GM18498 (cell line): ENCODE results near the gene FAM53A.
"Not testable (repeated sequence)": the region's sequence is repeated elsewhere in the genome, so short reads cannot be mapped to it uniquely, and the experiment has no call there.

Experiments used
- ATAC-seq: cut with Tn5 transposase; IDR thresholded peaks from one replicate; pipeline ENCODE4 v1.9.1; 2021; ENCODE audit warnings: mild to moderate bottlenecking, moderate library complexity; ENCODE audit not compliant: unreplicated experiment

The FAM53A gene

GRCh38 chr4:1686440-1687036, 2.4 kb upstream of the FAM53A start:
- ATAC-seq, result no peak

GRCh38 chr4:1685235-1686150, 1.4 kb upstream of the FAM53A start:
- no peak for ATAC-seq

GRCh38 chr4:1684506-1685234, 557 bp upstream of the FAM53A start:
- ATAC-seq, result no peak

GRCh38 chr4:1683261-1683735, 815 bp downstream of the FAM53A start:
- ATAC-seq, result no peak

GRCh38 chr4:1682860-1683259, 1.3 kb downstream of the FAM53A start:
- no peak for ATAC-seq

GRCh38 chr4:1678244-1678643, 5.9 kb downstream of the FAM53A start:
- no peak for ATAC-seq

GRCh38 chr4:1676605-1677525, 7.2 kb downstream of the FAM53A start:
- no peak for ATAC-seq

- ATAC-seq, result no peak
These were observed 8.3 kb downstream of the FAM53A start for GRCh38 chr4:1675802-1676137.

GRCh38 chr4:1675136-1675801, 8.8 kb downstream of the FAM53A start:
- no peak for ATAC-seq

- no peak for ATAC-seq
These were observed 9.4 kb downstream of the FAM53A start for GRCh38 chr4:1674682-1675081.

- no peak for ATAC-seq
These were observed 10.4 kb downstream of the FAM53A start for GRCh38 chr4:1673671-1674070.

- not testable (repeated sequence) for ATAC-seq
These were observed 13.1 kb downstream of the FAM53A start for GRCh38 chr4:1671011-1671410.

GRCh38 chr4:1670279-1670678, 13.8 kb downstream of the FAM53A start:
- no peak for ATAC-seq

- no peak for ATAC-seq
These were observed 14.3 kb downstream of the FAM53A start for GRCh38 chr4:1669850-1670249.

- ATAC-seq, result no peak
These were observed 14.8 kb downstream of the FAM53A start for GRCh38 chr4:1669270-1669669.

GRCh38 chr4:1668488-1668840, 15.6 kb downstream of the FAM53A start:
- no peak for ATAC-seq

- no peak for ATAC-seq
These were observed 16.8 kb downstream of the FAM53A start for GRCh38 chr4:1667273-1667672.

GRCh38 chr4:1666391-1666790, 17.7 kb downstream of the FAM53A start:
- no peak for ATAC-seq

GRCh38 chr4:1664141-1664540, 20.0 kb downstream of the FAM53A start:
- no peak for ATAC-seq

GRCh38 chr4:1663549-1663948, 20.6 kb downstream of the FAM53A start:
- no peak for ATAC-seq
